Measurements from ENCODE around the gene METTL26.
A peak's percentile ranks its signal among the peaks of the same experiment; 100 is the strongest.

METTL26 gene

DNA sequence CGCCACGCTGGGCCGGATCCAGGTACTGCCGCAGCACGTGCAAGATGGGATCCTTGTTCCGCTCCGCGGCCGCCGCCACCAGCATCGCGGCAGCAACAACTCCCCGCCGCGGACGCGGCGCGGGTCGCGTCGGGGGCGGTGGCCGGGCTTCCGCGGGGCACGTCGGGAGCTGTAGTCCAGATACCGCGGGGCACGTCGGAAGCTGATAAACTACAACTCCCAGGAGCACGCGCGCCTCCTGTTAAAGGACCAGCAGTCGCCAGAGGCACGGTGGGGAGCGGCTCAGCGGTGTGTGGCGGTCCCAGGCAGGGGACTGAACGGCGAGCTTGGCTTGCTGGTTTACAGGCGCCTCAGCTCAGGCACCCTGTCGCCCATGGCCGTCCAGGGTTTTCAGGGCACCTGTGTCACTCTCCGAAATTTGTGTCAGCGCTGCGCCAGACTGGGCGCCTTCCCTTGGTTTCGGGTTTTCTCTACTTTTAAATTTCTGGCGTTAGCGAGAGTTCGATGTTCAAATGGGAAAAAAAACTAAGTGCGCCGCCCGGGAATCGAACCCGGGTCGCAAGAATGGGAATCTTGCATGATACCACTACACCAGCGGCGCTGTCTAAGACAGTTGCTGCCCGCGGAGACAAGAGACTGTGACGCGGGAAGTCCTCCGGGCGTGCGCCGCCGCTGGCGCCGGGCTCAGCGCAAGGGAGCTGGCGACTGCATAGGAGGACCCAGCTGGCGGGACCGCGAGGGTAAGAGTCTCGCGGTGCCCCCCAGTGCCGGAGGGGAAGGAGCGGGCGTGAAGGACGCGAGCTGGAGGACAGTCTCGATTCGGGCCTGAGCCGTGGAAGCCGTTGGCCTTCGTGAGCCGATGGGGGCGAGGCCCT is at the start of gene METTL26:
Gene METTL26, minus strand, starts transcription at position 100 of the 875 bp plus-strand sequence. Its CDS starts 15 bp downstream, at position 85.
- peaks cover 0 to 36% of the 10 kb centered on the region in 2 donors for H3K4me1 ChIP-seq (ENCODE audit: control insufficient read depth in 1 of 2, insufficient read depth in 2 of 2, low read length in 2 of 2)
- peaks cover 0 to 16% of the 10 kb centered on the region in 2 donors for H3K36me3 ChIP-seq (ENCODE audit: control insufficient read depth in 1 of 2, insufficient read depth in 2 of 2, low read length in 2 of 2)
- H3K27me3 ChIP-seq (ENCODE audit: low read depth, low read length): no peaks in the 10 kb centered on the region
- peak within 1 kb of the TSS; percentile 92 for H3K27ac ChIP-seq (ENCODE audit: low read length)
- no peaks in the 10 kb centered on the region for H3K9me3 ChIP-seq (ENCODE audit: control insufficient read depth in 1 of 2, low read length in 2 of 2)
- peak within 1 kb of the TSS; percentile 74 to 97 for H3K4me3 ChIP-seq (ENCODE audit: low read depth in 1 of 2, low read length in 2 of 2)

DNA sequence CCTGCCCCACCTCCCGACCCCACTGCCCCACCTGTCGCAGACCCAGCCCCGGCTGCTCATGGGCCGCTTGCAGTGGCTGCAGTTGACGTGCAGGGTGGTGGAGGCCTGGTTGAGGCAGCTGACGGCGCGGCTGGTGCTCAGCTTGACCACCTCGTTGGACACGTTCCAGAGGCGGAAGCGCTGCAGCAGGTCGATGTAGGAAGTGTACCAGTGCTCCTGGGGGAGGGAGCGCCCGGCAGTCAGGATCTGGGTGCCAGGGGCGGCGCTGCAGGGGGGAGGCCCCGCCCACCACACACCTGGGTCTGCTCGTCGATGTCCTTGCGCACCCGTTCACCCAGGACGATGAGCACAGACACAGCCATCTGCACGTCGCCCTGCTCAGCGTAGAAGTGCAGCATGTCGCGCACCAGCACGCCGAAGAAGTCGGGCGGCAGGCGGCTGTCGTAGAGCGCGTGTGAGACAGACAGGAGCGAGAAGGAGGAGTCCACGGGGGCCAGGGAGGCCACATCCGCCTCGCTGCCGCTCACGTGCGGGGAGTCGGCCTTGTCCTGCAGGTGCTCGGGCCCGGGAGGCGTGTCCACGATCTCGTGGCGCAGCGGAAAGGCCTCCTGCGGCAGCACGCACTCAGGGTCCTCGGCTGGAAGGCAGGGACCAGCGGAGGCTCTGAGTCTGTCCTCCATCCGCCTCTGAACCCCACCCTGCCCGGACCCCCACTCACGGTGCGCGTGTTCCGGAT is 49.0 kb upstream of the METTL26 start:
- Histone ChIP-seq H3K27ac (ENCODE audit: low read length) (no peak overlapping the region), H3K4me1 (ENCODE audit: control insufficient read depth in 1 of 2, insufficient read depth in 2 of 2, low read length in 2 of 2) (peaks cover 14 to 59% of the 10 kb centered on the region in 2 donors), H3K4me3 (ENCODE audit: low read depth in 1 of 2, low read length in 2 of 2) (peak overlapping the region in 1 of 2 donors; percentile 82), H3K9me3 (ENCODE audit: control insufficient read depth in 1 of 2, low read length in 2 of 2) (no peaks in the 10 kb centered on the region), H3K27me3 (ENCODE audit: low read depth, low read length) (no peaks in the 10 kb centered on the region), H3K36me3 (ENCODE audit: control insufficient read depth in 1 of 2, insufficient read depth in 2 of 2, low read length in 2 of 2) (peaks cover 5 to 36% of the 10 kb centered on the region in 2 donors)

DNA sequence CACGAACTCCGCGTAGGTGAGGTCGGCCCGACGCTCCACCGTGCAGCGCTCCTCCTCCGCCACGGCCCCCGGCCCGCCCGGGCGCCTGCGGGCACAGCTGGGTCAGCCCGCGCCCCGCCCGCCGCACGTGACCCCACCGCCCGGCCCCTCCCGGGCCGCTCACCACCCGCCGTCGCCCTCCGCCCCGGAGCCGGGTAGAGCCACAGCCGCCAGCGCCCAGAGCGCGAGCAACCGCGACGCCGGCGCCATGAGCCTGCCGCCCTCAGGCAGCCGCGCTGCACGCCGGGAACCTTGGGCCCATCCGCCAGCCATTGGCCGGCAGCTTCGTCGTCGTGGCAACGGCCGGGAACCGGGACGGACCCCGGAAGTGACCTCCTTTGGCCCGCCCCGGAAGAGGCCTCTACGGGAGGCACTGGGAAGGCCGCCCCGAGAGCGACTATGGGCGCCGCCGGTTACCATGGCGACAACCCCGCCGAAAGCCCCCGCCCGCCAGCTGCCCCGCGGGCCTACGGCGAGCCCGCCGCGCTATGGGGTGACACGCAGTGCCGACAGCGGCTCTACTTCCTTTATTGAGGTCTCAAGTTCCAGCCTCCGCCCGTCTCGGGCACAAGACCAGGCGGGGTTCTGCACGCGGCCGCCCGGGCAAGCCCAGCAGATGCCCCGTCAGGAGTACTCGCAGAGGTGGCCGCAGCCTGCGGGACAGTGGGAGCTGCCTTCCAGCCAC is 48.1 kb upstream of the METTL26 start, which contains the start of gene JMJD8:
Gene JMJD8, minus strand, starts transcription at position 264 of the 724 bp plus-strand sequence. Its CDS starts 15 bp downstream, at position 249.
- Histone ChIP-seq H3K27ac (ENCODE audit: low read length) (no peak within 1 kb of the TSS), H3K4me1 (ENCODE audit: control insufficient read depth in 1 of 2, insufficient read depth in 2 of 2, low read length in 2 of 2) (peaks cover 8 to 55% of the 10 kb centered on the region in 2 donors), H3K9me3 (ENCODE audit: control insufficient read depth in 1 of 2, low read length in 2 of 2) (no peaks in the 10 kb centered on the region), H3K4me3 (ENCODE audit: low read depth in 1 of 2, low read length in 2 of 2) (peak within 1 kb of the TSS; percentile 48 to 82), H3K36me3 (ENCODE audit: control insufficient read depth in 1 of 2, insufficient read depth in 2 of 2, low read length in 2 of 2) (peaks cover 5 to 36% of the 10 kb centered on the region in 2 donors), H3K27me3 (ENCODE audit: low read depth, low read length) (no peaks in the 10 kb centered on the region)

GRCh38 chr16:683396-684070 is 47.4 kb upstream of the METTL26 start:
- Histone ChIP-seq H3K9me3 (ENCODE audit: control insufficient read depth in 1 of 2, low read length in 2 of 2) (no peaks in the 10 kb centered on the region), H3K27me3 (ENCODE audit: low read depth, low read length) (no peaks in the 10 kb centered on the region), H3K36me3 (ENCODE audit: control insufficient read depth in 1 of 2, insufficient read depth in 2 of 2, low read length in 2 of 2) (peaks cover 5 to 36% of the 10 kb centered on the region in 2 donors), H3K4me1 (ENCODE audit: control insufficient read depth in 1 of 2, insufficient read depth in 2 of 2, low read length in 2 of 2) (peaks cover 7 to 51% of the 10 kb centered on the region in 2 donors), H3K4me3 (ENCODE audit: low read depth in 1 of 2, low read length in 2 of 2) (peak overlapping the region; percentile 33 to 82), H3K27ac (ENCODE audit: low read length) (no peak overlapping the region)

DNA sequence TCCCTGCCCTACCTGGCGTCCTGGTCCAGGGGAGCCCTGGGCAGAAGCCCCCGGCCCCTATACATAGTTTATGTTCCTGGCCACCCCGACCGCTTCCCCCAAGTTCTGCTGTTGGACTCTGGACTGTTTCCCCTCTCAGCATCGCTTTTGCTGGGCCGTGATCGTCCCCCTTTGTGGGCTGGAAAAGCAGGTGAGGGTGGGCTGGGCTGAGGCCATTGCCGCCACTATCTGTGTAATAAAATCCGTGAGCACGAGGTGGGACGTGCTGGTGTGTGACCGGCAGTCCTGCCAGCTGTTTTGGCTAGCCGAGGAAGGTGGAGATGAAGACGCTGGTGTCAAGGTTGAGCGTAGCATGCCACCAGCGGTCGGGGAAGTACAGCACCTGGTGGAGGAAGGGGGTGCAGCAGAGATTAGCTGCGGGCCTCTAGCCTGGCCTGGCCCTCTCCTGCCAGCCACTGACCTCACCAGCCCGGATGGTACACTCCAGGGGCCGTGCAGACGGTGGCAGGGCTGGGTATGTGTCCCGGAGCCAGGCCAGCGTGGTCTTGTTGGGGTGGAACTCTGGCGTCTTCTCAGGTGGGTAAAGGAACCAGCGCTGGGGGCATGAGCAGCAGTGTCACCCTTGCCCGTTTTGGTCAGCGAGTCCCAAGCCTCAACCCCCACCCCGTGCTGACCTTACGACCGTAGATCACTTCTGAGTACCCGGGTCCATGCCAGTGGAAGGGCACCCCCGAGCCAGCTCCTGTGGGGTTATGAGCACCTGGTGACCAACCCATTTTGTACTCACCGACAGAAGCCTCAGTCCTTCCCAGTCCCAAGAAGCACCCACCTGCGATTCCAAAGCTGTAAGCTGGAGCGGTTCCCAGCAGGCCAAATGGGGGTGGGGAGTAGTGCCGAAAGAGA is 46.6 kb upstream of the METTL26 start:
- peaks cover 7 to 50% of the 10 kb centered on the region in 2 donors for H3K4me1 ChIP-seq (ENCODE audit: control insufficient read depth in 1 of 2, insufficient read depth in 2 of 2, low read length in 2 of 2)
- peaks cover 5 to 34% of the 10 kb centered on the region in 2 donors for H3K36me3 ChIP-seq (ENCODE audit: control insufficient read depth in 1 of 2, insufficient read depth in 2 of 2, low read length in 2 of 2)
- H3K27me3 ChIP-seq (ENCODE audit: low read depth, low read length): no peaks in the 10 kb centered on the region
- H3K4me3 ChIP-seq (ENCODE audit: low read depth in 1 of 2, low read length in 2 of 2): no peak overlapping the region
- no peak overlapping the region for H3K27ac ChIP-seq (ENCODE audit: low read length)
- no peaks in the 10 kb centered on the region for H3K9me3 ChIP-seq (ENCODE audit: control insufficient read depth in 1 of 2, low read length in 2 of 2)

- H3K4me1 ChIP-seq (ENCODE audit: control insufficient read depth in 1 of 2, insufficient read depth in 2 of 2, low read length in 2 of 2): peaks cover 7 to 50% of the 10 kb centered on the region in 2 donors
Observed at GRCh38 chr16:681746-682427, 45.8 kb upstream of the METTL26 start.

GRCh38 chr16:680967-681745 is 45.1 kb upstream of the METTL26 start:
- Histone ChIP-seq H3K27me3 (ENCODE audit: low read depth, low read length) (no peaks in the 10 kb centered on the region), H3K4me3 (ENCODE audit: low read depth in 1 of 2, low read length in 2 of 2) (peak overlapping the region; percentile 68 to 85), H3K27ac (ENCODE audit: low read length) (no peak overlapping the region), H3K9me3 (ENCODE audit: control insufficient read depth in 1 of 2, low read length in 2 of 2) (no peaks in the 10 kb centered on the region), H3K4me1 (ENCODE audit: control insufficient read depth in 1 of 2, insufficient read depth in 2 of 2, low read length in 2 of 2) (peaks cover 7 to 50% of the 10 kb centered on the region in 2 donors), H3K36me3 (ENCODE audit: control insufficient read depth in 1 of 2, insufficient read depth in 2 of 2, low read length in 2 of 2) (peaks cover 5 to 19% of the 10 kb centered on the region in 2 donors)

More at GRCh38 chr16:681746-682427, 45.8 kb upstream of the METTL26 start:
- H3K4me3 ChIP-seq (ENCODE audit: low read depth in 1 of 2, low read length in 2 of 2): peak overlapping the region in 1 of 2 donors; percentile 85
- peaks cover 5 to 27% of the 10 kb centered on the region in 2 donors for H3K36me3 ChIP-seq (ENCODE audit: control insufficient read depth in 1 of 2, insufficient read depth in 2 of 2, low read length in 2 of 2)
- no peaks in the 10 kb centered on the region for H3K27me3 ChIP-seq (ENCODE audit: low read depth, low read length)
- no peaks in the 10 kb centered on the region for H3K9me3 ChIP-seq (ENCODE audit: control insufficient read depth in 1 of 2, low read length in 2 of 2)
- no peak overlapping the region for H3K27ac ChIP-seq (ENCODE audit: low read length)

- peaks cover 7 to 48% of the 10 kb centered on the region in 2 donors for H3K4me1 ChIP-seq (ENCODE audit: control insufficient read depth in 1 of 2, insufficient read depth in 2 of 2, low read length in 2 of 2)
Observed at GRCh38 chr16:680625-680945, 44.5 kb upstream of the METTL26 start.

More at GRCh38 chr16:680625-680945, 44.5 kb upstream of the METTL26 start:
- H3K4me3 ChIP-seq (ENCODE audit: low read depth in 1 of 2, low read length in 2 of 2): peak overlapping the region; percentile 68 to 85
- no peaks in the 10 kb centered on the region for H3K27me3 ChIP-seq (ENCODE audit: low read depth, low read length)
- peaks cover 5 to 17% of the 10 kb centered on the region in 2 donors for H3K36me3 ChIP-seq (ENCODE audit: control insufficient read depth in 1 of 2, insufficient read depth in 2 of 2, low read length in 2 of 2)
- H3K27ac ChIP-seq (ENCODE audit: low read length): no peak overlapping the region
- H3K9me3 ChIP-seq (ENCODE audit: control insufficient read depth in 1 of 2, low read length in 2 of 2): no peaks in the 10 kb centered on the region
